ENCODE data around the gene TGM6. TPM values are rescaled to one million over a fixed set of nuclear protein-coding genes. Genes with fewer than 3 reads are reported as not detected.
"Not testable (repeated sequence)": the region's sequence is repeated elsewhere in the genome, so short reads cannot be mapped to it uniquely, and the experiment has no call there.

Gene TGM6
- total RNA-seq, 2 donors from 2014 or later: not detected

DNA sequence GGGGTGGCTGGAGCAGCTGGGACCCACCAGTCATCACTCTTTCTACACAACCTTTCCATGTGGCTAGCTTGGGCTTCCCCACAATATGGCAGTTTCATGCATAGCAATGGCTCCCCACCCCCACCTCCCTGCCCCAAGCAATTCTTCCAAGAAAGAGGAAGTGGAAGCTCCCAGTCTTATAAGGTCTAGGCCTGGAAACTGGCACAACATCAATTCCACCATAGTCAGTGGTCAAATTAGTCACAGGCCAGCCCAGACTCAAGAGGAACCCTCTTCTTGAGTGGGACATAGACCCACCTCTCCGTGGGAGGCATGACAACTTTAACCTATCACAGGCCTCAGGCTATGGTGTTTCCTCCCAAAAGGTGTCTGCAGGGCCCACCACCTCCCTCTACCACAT, 17.7 kb downstream of the TGM6 start:
- no peak overlapping the region for H3K27ac Mint-ChIP-seq
- H3K27me3 Mint-ChIP-seq: no peaks in the 10 kb centered on the region
- H3K9me3 Mint-ChIP-seq: no peaks in the 10 kb centered on the region
- H3K36me3 Mint-ChIP-seq (ENCODE audit: low read depth): no peaks in the 10 kb centered on the region
- no peaks in the 10 kb centered on the region for H3K4me1 Mint-ChIP-seq
- ATAC-seq (replicated peaks): no peak
- no peak overlapping the region for H3K4me3 Mint-ChIP-seq

DNA sequence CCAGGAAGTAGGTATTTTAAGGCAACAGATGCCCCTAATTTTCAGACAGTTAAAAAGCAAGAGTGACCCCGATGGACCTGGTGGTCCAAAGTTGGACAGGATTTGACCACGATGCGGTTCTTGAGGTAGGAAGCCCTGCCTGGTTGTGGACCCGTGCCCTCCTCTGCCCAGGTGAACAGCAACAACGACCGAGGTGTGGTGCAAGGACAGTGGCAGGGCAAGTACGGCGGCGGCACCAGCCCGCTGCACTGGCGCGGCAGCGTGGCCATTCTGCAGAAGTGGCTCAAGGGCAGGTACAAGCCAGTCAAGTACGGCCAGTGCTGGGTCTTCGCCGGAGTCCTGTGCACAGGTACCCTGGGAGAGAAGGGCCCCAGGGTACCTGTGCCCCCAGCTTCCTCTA, 18.7 kb downstream of the TGM6 start:
- ATAC-seq (replicated peaks): no peak
- Mint-ChIP-seq H3K4me3 (no peak overlapping the region), H3K9me3 (no peaks in the 10 kb centered on the region), H3K36me3 (ENCODE audit: low read depth) (no peaks in the 10 kb centered on the region), H3K27ac (no peak overlapping the region), H3K27me3 (no peaks in the 10 kb centered on the region), H3K4me1 (no peaks in the 10 kb centered on the region)

DNA sequence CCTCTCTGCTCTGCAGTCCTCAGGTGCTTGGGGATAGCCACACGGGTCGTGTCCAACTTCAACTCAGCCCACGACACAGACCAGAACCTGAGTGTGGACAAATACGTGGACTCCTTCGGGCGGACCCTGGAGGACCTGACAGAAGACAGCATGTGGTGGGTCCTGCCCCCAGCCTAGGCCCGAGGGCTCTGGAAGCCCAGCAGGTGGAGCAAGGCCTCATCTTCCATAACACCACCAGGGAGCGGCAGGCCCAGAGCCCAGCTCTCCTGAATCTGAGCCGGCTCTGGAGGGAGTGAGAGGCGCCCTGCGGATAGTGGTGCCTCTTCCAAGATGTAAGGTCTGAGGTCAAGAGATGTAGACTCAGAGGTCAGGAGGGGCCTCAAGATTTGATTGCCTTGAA, 19.6 kb downstream of the TGM6 start:
- Mint-ChIP-seq H3K4me1 (no peaks in the 10 kb centered on the region), H3K36me3 (ENCODE audit: low read depth) (no peaks in the 10 kb centered on the region), H3K9me3 (no peaks in the 10 kb centered on the region), H3K27me3 (no peaks in the 10 kb centered on the region), H3K4me3 (no peak overlapping the region), H3K27ac (no peak overlapping the region)
- ATAC-seq (replicated peaks): no peak

DNA sequence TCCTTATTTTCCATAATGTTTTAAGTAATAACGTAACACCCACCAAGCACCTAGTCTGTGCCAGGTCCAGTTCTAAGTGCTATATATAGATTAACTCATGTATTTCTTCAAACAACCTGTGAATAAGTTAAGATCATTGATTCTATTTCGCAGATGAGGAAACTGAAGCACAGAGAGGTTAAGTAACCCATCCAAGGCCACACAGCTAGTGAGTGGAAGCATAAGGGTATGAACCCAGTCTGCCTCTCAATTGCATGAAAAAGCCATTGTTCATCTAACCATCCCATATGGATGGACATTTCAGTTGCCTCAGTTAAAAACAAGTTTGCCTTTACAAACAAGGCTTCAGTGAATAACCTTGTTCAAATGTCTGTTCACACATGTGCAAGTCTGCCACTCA, 20.8 kb downstream of the TGM6 start:
- peaks cover 5% of the 10 kb centered on the region for H3K27me3 Mint-ChIP-seq
- H3K36me3 Mint-ChIP-seq (ENCODE audit: low read depth): no peaks in the 10 kb centered on the region
- H3K4me1 Mint-ChIP-seq: no peaks in the 10 kb centered on the region
- H3K4me3 Mint-ChIP-seq: no peak overlapping the region
- no peak overlapping the region for H3K27ac Mint-ChIP-seq
- no peaks in the 10 kb centered on the region for H3K9me3 Mint-ChIP-seq
- ATAC-seq (replicated peaks): no peak

DNA sequence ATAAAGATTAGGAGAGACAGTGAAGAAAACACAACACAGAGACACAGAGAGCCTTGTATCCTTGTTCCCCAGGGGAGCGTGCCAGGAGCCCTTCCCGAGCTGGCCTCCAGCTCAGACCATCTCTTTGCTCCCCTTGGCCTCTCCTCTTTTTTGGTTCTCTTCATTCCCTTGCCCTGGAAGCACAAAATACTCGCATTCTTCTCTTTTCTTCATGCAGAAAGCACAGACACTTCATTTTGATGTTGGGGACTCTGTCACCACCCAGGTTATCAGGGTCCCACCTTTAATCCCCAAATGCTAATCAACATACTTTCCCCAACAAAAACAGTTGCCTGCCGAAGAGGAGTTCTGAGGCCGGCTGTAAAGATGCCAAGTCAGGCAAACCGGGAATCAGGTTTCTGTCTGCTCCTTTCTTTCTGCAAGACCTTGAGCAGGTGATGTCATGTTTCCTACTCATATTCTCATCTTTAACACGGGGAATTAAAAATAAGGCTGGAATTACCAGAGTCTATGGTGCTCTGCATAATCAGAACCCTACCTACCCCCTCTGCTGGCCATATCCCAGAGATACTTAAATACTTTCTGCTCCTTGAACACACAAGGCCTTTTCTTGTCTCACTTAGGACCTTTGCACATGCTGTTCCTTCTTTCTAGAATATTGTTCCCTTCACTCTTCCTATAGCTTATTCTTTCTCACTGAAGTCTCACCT, 21.7 kb downstream of the TGM6 start:
- Mint-ChIP-seq H3K9me3 (no peaks in the 10 kb centered on the region), H3K27ac (no peak overlapping the region), H3K4me3 (no peak overlapping the region), H3K27me3 (peaks cover 5% of the 10 kb centered on the region), H3K36me3 (ENCODE audit: low read depth) (no peaks in the 10 kb centered on the region), H3K4me1 (no peaks in the 10 kb centered on the region)
- no peak for ATAC-seq (replicated peaks)

DNA sequence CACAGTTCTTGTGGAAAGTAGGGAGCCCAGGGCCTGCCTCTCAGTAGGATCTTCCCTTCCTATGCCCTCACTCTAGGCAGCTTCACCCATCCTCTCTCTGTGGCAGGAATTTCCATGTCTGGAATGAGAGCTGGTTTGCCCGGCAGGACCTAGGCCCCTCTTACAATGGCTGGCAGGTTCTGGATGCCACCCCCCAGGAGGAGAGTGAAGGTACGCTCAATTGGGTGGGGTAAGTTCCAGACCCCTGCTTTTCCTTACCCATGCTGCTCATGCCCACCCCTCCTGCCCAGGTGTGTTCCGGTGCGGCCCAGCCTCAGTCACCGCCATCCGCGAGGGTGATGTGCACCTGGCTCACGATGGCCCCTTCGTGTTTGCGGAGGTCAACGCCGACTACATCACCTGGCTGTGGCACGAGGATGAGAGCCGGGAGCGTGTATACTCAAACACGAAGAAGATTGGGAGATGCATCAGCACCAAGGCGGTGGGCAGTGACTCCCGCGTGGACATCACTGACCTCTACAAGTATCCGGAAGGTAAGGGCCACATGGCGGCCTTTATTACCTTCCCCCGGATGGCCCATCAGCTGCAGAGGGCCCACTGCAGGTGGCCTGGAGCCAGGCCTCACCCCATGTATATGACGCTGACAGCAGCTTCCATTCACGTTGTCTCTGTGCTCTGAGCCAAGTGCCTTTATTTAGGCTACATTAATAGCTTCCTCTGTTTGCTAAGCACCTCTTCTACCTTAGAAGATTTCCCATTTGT, 22.8 kb downstream of the TGM6 start:
- Mint-ChIP-seq H3K9me3 (no peaks in the 10 kb centered on the region), H3K27ac (no peak overlapping the region), H3K36me3 (ENCODE audit: low read depth) (no peaks in the 10 kb centered on the region), H3K27me3 (peaks cover 6% of the 10 kb centered on the region), H3K4me3 (no peak overlapping the region), H3K4me1 (no peaks in the 10 kb centered on the region)
- no peak for ATAC-seq (replicated peaks)

DNA sequence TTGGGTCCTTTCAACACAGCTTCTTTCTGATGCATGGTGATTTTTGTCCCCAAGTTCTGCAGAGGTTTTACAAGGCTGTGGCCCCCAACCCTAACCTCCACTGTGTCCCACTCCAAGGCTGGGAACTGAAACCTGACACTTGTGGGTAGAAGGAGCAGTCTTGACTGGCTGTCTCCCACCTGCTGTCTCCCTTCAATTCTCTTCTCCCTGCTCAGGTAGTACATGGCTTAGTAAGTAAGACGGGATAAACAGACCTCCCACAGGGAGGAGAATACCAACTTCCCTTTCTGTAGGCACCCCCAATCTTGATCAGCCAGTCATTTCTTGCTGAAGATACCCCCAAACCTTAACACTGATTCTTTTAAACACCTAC, 25.0 kb downstream of the TGM6 start:
- H3K36me3 Mint-ChIP-seq (ENCODE audit: low read depth): no peaks in the 10 kb centered on the region
- H3K9me3 Mint-ChIP-seq: no peaks in the 10 kb centered on the region
- no peak overlapping the region for H3K4me3 Mint-ChIP-seq
- no peak for ATAC-seq (replicated peaks)
- no peaks in the 10 kb centered on the region for H3K4me1 Mint-ChIP-seq
- H3K27ac Mint-ChIP-seq: no peak overlapping the region
- H3K27me3 Mint-ChIP-seq: peaks cover 24% of the 10 kb centered on the region

DNA sequence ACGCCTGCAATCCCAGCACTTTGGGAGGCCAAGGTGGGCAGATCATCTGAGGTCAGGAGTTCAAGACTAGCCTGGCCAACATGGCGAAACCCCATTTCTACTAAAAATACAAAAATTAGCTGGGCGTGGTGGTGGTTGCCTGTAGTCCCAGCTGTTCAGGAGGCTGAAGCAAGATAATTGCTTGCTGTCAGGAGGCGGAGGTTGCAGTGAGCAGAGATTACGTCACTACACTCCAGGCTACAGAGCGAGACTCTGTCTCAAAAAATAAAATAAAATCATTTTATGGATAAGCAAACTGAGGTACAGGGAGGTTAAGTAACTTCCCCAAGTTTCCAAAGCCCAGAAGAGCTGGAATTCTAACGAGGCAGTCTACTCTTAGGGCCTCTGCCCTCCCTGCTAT, 26.7 kb downstream of the TGM6 start:
- not testable (repeated sequence) for ATAC-seq (replicated peaks); H3K36me3 Mint-ChIP-seq (ENCODE audit: low read depth); H3K4me3 Mint-ChIP-seq; H3K4me1 Mint-ChIP-seq; H3K9me3 Mint-ChIP-seq; H3K27ac Mint-ChIP-seq
- H3K27me3 Mint-ChIP-seq: peaks cover 27% of the 10 kb centered on the region

DNA sequence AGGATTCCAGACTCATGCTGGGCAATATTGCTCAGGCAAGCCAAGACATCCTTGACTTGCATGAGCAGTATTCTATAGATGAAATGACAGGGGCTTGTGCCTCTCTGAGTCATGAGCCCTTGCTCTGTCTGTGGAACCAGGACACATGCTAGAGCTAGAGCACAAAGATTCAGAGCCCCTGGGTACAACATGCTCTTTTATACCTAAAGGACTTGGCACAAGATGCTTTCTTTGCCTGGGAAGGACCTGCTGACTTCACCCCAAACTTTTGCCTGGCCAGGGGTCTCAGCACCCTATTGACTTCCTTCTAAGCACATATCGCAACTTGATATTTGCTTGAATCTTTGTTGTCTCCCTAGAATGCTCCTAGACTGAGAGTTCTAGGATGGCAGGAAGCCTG, 27.4 kb downstream of the TGM6 start:
- H3K4me3 Mint-ChIP-seq: no peak overlapping the region
- ATAC-seq (replicated peaks): no peak
- H3K9me3 Mint-ChIP-seq: no peaks in the 10 kb centered on the region
- H3K27me3 Mint-ChIP-seq: peaks cover 28% of the 10 kb centered on the region
- no peak overlapping the region for H3K27ac Mint-ChIP-seq
- no peaks in the 10 kb centered on the region for H3K36me3 Mint-ChIP-seq (ENCODE audit: low read depth)
- H3K4me1 Mint-ChIP-seq: no peaks in the 10 kb centered on the region

DNA sequence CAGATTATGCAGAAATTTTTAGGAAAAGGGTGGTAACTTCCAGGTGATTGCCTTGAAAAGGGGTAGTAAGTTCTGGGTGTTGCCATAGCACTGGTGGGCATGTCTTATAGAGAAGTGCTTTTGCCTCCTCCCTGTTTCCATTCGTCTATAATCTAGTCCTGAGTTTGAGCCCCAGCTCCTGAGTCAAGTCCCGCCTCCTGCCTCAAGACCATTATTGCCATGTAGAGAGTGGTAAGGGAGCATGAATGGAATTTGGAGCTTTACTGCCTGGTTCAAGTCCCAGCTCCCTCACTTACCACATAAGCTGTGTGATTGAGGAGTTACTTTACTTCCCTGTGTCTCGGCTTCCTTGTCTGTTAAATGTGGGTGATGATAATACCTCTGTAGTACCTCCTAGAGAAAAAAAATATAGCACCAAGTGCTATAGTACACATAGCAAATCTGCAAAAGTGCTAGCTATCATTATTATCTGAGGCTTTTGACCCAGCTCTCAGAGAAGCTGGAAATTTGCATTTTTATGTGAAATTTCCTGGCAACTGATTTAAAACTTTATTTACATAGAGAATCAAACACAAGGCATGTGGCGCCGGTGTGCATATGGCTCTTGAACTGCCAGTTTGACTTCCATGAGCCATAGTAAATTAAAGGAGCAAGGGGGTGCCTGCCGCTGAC, 36.0 kb downstream of the TGM6 start:
- peaks cover 24% of the 10 kb centered on the region for H3K27me3 Mint-ChIP-seq
- no peaks in the 10 kb centered on the region for H3K36me3 Mint-ChIP-seq (ENCODE audit: low read depth)
- H3K9me3 Mint-ChIP-seq: no peaks in the 10 kb centered on the region
- H3K4me1 Mint-ChIP-seq: no peaks in the 10 kb centered on the region
- no peak overlapping the region for H3K4me3 Mint-ChIP-seq
- no peak overlapping the region for H3K27ac Mint-ChIP-seq
- ATAC-seq (replicated peaks): no peak

DNA sequence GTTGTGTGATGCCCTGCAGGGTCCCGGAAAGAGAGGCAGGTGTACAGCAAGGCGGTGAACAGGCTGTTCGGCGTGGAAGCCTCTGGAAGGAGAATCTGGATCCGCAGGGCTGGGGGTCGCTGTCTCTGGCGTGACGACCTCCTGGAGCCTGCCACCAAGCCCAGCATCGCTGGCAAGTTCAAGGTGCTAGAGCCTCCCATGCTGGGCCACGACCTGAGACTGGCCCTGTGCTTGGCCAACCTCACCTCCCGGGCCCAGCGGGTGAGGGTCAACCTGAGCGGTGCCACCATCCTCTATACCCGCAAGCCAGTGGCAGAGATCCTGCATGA, 36.5 kb downstream of the TGM6 start:
- no peaks in the 10 kb centered on the region for H3K4me1 Mint-ChIP-seq
- H3K27me3 Mint-ChIP-seq: peaks cover 24% of the 10 kb centered on the region
- no peak overlapping the region for H3K4me3 Mint-ChIP-seq
- no peaks in the 10 kb centered on the region for H3K9me3 Mint-ChIP-seq
- no peaks in the 10 kb centered on the region for H3K36me3 Mint-ChIP-seq (ENCODE audit: low read depth)
- no peak for ATAC-seq (replicated peaks)
- H3K27ac Mint-ChIP-seq: no peak overlapping the region

DNA sequence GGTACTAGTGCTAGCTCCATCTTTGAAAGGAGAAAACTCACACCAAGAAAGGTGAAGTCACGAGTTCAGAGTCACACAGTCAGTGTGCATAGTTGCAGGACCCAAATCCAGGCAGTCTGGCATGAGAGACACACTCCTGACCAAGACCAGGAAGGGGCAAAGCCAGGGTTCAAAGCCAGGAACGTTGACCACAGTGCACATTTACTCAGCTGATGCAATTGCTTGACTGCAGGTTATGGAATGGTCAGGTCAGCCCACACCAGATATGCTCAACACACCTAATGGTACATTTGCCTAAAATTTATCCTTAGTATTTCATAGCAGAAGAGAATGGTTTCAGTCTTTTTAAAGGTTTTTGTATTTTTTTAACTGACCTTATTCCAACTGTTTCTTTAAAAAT, 37.7 kb downstream of the TGM6 start:
- Mint-ChIP-seq H3K36me3 (ENCODE audit: low read depth) (no peaks in the 10 kb centered on the region), H3K4me3 (no peak overlapping the region), H3K27ac (no peak overlapping the region), H3K4me1 (no peaks in the 10 kb centered on the region), H3K9me3 (no peaks in the 10 kb centered on the region), H3K27me3 (peaks cover 20% of the 10 kb centered on the region)
- no peak for ATAC-seq (replicated peaks)

DNA sequence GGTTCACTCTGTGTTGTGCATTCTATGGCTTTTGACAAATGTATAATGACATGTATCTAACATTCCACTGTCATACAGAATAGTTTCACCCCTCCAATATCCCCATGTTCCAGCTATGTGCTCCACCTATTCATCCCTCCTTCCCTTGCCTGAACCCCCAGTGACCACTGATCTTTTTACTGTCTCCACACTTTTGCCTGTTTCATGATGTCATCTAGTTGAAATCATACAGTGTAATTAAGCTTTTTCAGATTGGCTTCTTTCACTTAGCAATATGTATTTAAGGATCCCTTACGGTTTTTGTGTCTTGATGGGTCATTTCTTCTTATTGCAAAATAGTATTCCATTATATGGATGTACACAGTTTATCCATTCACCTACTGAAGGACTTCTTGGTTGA, 39.8 kb downstream of the TGM6 start:
- no peak overlapping the region for H3K27ac Mint-ChIP-seq
- peaks cover 13% of the 10 kb centered on the region for H3K27me3 Mint-ChIP-seq
- no peaks in the 10 kb centered on the region for H3K36me3 Mint-ChIP-seq (ENCODE audit: low read depth)

DNA sequence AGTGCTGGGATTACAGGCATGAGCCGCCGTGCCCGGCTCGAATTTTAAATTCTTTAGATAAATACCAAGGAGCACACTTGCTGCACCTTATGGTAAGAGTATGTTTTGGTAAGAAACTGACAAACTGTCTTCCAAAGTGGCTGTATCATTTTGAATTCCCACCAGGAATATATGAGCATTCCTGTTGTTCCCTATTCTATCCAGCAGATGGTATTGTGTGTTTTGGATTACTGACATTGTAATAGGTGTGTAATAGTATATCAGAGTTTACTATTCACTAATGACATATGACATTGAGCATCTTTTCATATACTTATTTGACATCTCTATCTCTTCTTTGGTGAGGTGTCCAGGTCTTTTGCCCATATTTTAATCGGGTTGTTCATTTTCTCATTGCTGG, 40.5 kb downstream of the TGM6 start:
- no peak overlapping the region for H3K27ac Mint-ChIP-seq
- H3K36me3 Mint-ChIP-seq (ENCODE audit: low read depth): no peaks in the 10 kb centered on the region
- no peaks in the 10 kb centered on the region for H3K4me1 Mint-ChIP-seq
- no peak overlapping the region for H3K4me3 Mint-ChIP-seq
- H3K27me3 Mint-ChIP-seq: peaks cover 12% of the 10 kb centered on the region
- no peaks in the 10 kb centered on the region for H3K9me3 Mint-ChIP-seq
- ATAC-seq (replicated peaks): no peak

More for the DNA sequence above, 39.8 kb downstream of the TGM6 start:
- H3K4me1 Mint-ChIP-seq: no peaks in the 10 kb centered on the region
- no peak for ATAC-seq (replicated peaks)
- H3K4me3 Mint-ChIP-seq: no peak overlapping the region
- no peaks in the 10 kb centered on the region for H3K9me3 Mint-ChIP-seq

DNA sequence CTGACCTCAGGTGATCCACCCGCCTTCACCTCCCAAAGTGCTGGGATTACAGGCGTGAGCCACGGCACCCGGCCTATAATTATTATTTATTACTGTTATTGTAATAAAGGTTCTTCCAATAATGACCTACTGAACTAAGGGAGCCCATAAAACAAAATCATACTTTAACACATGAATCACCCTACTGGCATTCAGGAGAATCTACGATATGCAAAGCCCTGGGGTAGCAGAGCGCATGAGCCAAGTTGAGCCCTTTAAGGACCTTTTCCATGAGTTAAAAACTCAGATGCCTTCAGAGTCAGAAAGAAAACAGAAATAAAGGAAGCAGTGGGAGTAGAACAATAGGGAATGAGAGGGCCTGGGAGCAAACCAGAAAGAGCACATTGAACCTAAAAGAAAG, 48.4 kb downstream of the TGM6 start:
- Mint-ChIP-seq H3K27me3 (peaks cover 6% of the 10 kb centered on the region), H3K36me3 (ENCODE audit: low read depth) (no peaks in the 10 kb centered on the region), H3K4me1 (no peaks in the 10 kb centered on the region), H3K4me3 (no peak overlapping the region), H3K9me3 (no peaks in the 10 kb centered on the region), H3K27ac (no peak overlapping the region)
- no peak for ATAC-seq (replicated peaks)
